ENCODE data around the gene CORT.

- TF ChIP-seq EZH2phosphoT487 (IDR thresholded peaks at IDR 0.05; ENCODE audit: insufficient read depth, low read depth), result no peak
- no peak for TF ChIP-seq EZH2 (IDR thresholded peaks at IDR 0.05; ENCODE audit: insufficient read depth, poor library complexity, severe bottlenecking)
Observed at GRCh38 chr1:10479296-10479695, 29.5 kb downstream of the CORT start.
